OCI-LY1 (cell line): Measurements from ENCODE around the gene GPR158.

Experiments
- H2AFZ ChIP-seq: fragments of 200-600 bp; sonication (generic), shearing (Covaris generic); 2 replicates; pipeline ENCODE4 v1.6.0; 2014; ENCODE audit warnings: antibody characterized with exemption, mild to moderate bottlenecking, low read length
- H3F3A ChIP-seq: fragments of 200-600 bp; sonication (generic), shearing (Covaris generic); 2 replicates; pipeline ENCODE4 v1.6.0; 2014; ENCODE audit warnings: mild to moderate bottlenecking, antibody characterized with exemption, low read length, moderate library complexity; ENCODE audit not compliant: insufficient read depth
- H3K27ac ChIP-seq: fragments of 200-600 bp; sonication (generic); 2 replicates; pipeline ENCODE4 v1.5.1; 2014; ENCODE audit warnings: low read length, mixed run types, mild to moderate bottlenecking, low read depth; ENCODE audit not compliant: poor library complexity, severe bottlenecking
- H3K27me3 ChIP-seq: fragments of 200-600 bp; sonication (generic); 2 replicates; pipeline ENCODE4 v1.6.0; 2014; ENCODE audit warnings: antibody characterized with exemption, mild to moderate bottlenecking, low read length, moderate library complexity; ENCODE audit not compliant: insufficient read depth
- H3K36me3 ChIP-seq: fragments of 200-600 bp; sonication (generic); 2 replicates; pipeline ENCODE4 v1.6.1; 2014; ENCODE audit warnings: mild to moderate bottlenecking, antibody characterized with exemption, low read length, moderate library complexity, mixed read lengths; ENCODE audit not compliant: insufficient read depth
- H3K4me1 ChIP-seq: fragments of 200-600 bp; sonication (generic); 2 replicates; pipeline ENCODE4 v1.5.1; 2014; ENCODE audit warnings: mild to moderate bottlenecking, low read length, moderate library complexity; ENCODE audit not compliant: insufficient read depth, severe bottlenecking
- H3K4me2 ChIP-seq: fragments of 200-600 bp; sonication (generic), shearing (Covaris generic); 2 replicates; pipeline ENCODE4 v1.6.1; 2014; ENCODE audit warnings: low read length
- H3K4me3 ChIP-seq: fragments of 200-600 bp; sonication (generic); 2 replicates; pipeline ENCODE4 v1.5.1; 2014; ENCODE audit warnings: low read length, low read depth, mild to moderate bottlenecking, mixed read lengths; ENCODE audit not compliant: poor library complexity, severe bottlenecking
- H3K79me2 ChIP-seq: fragments of 200-600 bp; shearing (Covaris generic); 2 replicates; pipeline ENCODE4 v1.6.1; 2016; ENCODE audit warnings: mixed run types, low read length, mixed read lengths; ENCODE audit not compliant: insufficient read depth
- H3K9ac ChIP-seq: fragments of 200-600 bp; sonication (generic), shearing (Covaris generic); 2 replicates; pipeline ENCODE4 v1.6.1; 2014; ENCODE audit warnings: mild to moderate bottlenecking, low read length, mixed read lengths
- H3K9me2 ChIP-seq: fragments of 200-600 bp; sonication (generic), shearing (Covaris generic); 2 replicates; pipeline ENCODE4 v1.6.1; 2014; ENCODE audit warnings: low read depth, mild to moderate bottlenecking, low read length, mixed read lengths
- H3K9me3 ChIP-seq: fragments of 200-600 bp; shearing (Covaris generic); 2 replicates; pipeline ENCODE4 v1.6.1; 2014; ENCODE audit warnings: low read length, mixed read lengths
- H4K20me1 ChIP-seq: fragments of 200-600 bp; sonication (generic), shearing (Covaris generic); 2 replicates; pipeline ENCODE4 v1.6.0; 2016; ENCODE audit warnings: mild to moderate bottlenecking, low read length; ENCODE audit not compliant: insufficient read depth
- CTCF ChIP-seq: fragments of 200-600 bp; sonication (generic), shearing (Covaris generic); IDR thresholded peaks from 2 replicates; pipeline ENCODE4 v1.5.1; 2017; ENCODE audit warnings: mild to moderate bottlenecking, antibody characterized with exemption, low read length, moderate library complexity, mixed read lengths
- EZH2 ChIP-seq: fragments of 200-600 bp; sonication (generic), shearing (Covaris generic); IDR thresholded peaks from 2 replicates; pipeline ENCODE4 v1.8.0; 2017; ENCODE audit warnings: borderline replicate concordance, mixed run types, mild to moderate bottlenecking, antibody characterized with exemption, low read length, moderate library complexity, mixed read lengths

GPR158 gene

GRCh38 chr10:25632802-25633201 is 458.0 kb downstream of the GPR158 start:
- Histone ChIP-seq H3K4me2 (no peak overlapping the region), H3K9ac (no peak overlapping the region), H3K27me3 (no peaks in the 10 kb centered on the region), H3K4me1 (no peaks in the 10 kb centered on the region), H3K27ac (no peak overlapping the region), H3K4me3 (no peak overlapping the region), H3F3A (no peaks in the 10 kb centered on the region), H3K9me2 (no peaks in the 10 kb centered on the region), H4K20me1 (no peaks in the 10 kb centered on the region), H3K36me3 (no peaks in the 10 kb centered on the region), H3K9me3 (no peaks in the 10 kb centered on the region), H3K79me2 (no peaks in the 10 kb centered on the region), H2AFZ (no peak overlapping the region)
- TF ChIP-seq CTCF (no peak), EZH2 (no peak)

- Histone ChIP-seq H3F3A (no peaks in the 10 kb centered on the region), H3K9ac (no peak overlapping the region), H3K9me3 (no peaks in the 10 kb centered on the region), H3K9me2 (no peaks in the 10 kb centered on the region), H4K20me1 (no peaks in the 10 kb centered on the region), H3K79me2 (no peaks in the 10 kb centered on the region), H2AFZ (no peak overlapping the region), H3K27ac (no peak overlapping the region), H3K36me3 (no peaks in the 10 kb centered on the region), H3K4me2 (no peak overlapping the region), H3K4me1 (no peaks in the 10 kb centered on the region), H3K27me3 (no peaks in the 10 kb centered on the region), H3K4me3 (no peak overlapping the region)
- TF ChIP-seq CTCF (no peak), EZH2 (no peak)
Measured at GRCh38 chr10:25633542-25633941, 458.7 kb downstream of the GPR158 start.

GRCh38 chr10:25639646-25640045 is 464.8 kb downstream of the GPR158 start:
- Histone ChIP-seq H3K79me2 (no peaks in the 10 kb centered on the region), H3K4me1 (no peaks in the 10 kb centered on the region), H3K27ac (no peak overlapping the region), H3F3A (no peaks in the 10 kb centered on the region), H3K4me3 (no peak overlapping the region), H4K20me1 (no peaks in the 10 kb centered on the region), H2AFZ (no peak overlapping the region), H3K27me3 (no peaks in the 10 kb centered on the region), H3K4me2 (no peak overlapping the region), H3K9me3 (no peaks in the 10 kb centered on the region), H3K9ac (no peak overlapping the region), H3K36me3 (no peaks in the 10 kb centered on the region), H3K9me2 (no peaks in the 10 kb centered on the region)
- TF ChIP-seq EZH2 (no peak), CTCF (no peak)
